Central memory CD4-positive, alpha-beta T cell (primary cell): ENCODE results near the gene STXBP6.
"Not testable (repeated sequence)": the region's sequence is repeated elsewhere in the genome, so short reads cannot be mapped to it uniquely, and the experiment has no call there.

Source experiments
- DNase-seq: peaks from one replicate; pipeline ENCODE4 v3.0.0; 2022

The STXBP6 gene

GRCh38 chr14:24785698-24786097 lies 264.2 kb downstream of the STXBP6 start:
- DNase-seq = no peak

- DNase-seq = no peak
Measured at GRCh38 chr14:24784981-24785380, 265.0 kb downstream of the STXBP6 start.

GRCh38 chr14:24783791-24784190 lies 266.2 kb downstream of the STXBP6 start:
- no peak for DNase-seq

GRCh38 chr14:24780281-24780680 lies 269.7 kb downstream of the STXBP6 start:
- no peak for DNase-seq

GRCh38 chr14:24777678-24778077 lies 272.3 kb downstream of the STXBP6 start:
- DNase-seq = no peak

- no peak for DNase-seq
Measured at GRCh38 chr14:24775950-24776349, 274.0 kb downstream of the STXBP6 start.

- DNase-seq = no peak
Measured at GRCh38 chr14:24774187-24774915, 275.6 kb downstream of the STXBP6 start.

GRCh38 chr14:24773564-24773963 lies 276.4 kb downstream of the STXBP6 start:
- DNase-seq = not testable (repeated sequence)

- DNase-seq = no peak
Measured at GRCh38 chr14:24766434-24766833, 283.5 kb downstream of the STXBP6 start.

- no peak for DNase-seq
Measured at GRCh38 chr14:24761141-24761540, 288.8 kb downstream of the STXBP6 start.
